Keratinocyte (primary cell): Measurements from ENCODE around the gene CRABP2. TPM values are rescaled to one million over a fixed set of nuclear protein-coding genes. Genes with fewer than 3 reads are reported as not detected.
A peak's percentile ranks its signal among the peaks of the same experiment; 100 is the strongest.

ENCODE experiments used
- DNase-seq: peaks from one replicate; pipeline ENCODE4 v3.0.0-alpha.2; 2011; ENCODE audit warnings: low read depth, missing footprints, low spot score
- FAIRE-seq: peaks from 2 replicates; lab custom pipeline; 2011; peaks lifted over from hg19 to GRCh38; lab: Jason Lieb, UNC
- H2AFZ ChIP-seq: 2 replicates; pipeline ENCODE4 v1.6.0; 2012; ENCODE audit warnings: low read length, control low read depth, inconsistent platforms; ENCODE audit not compliant: control insufficient read depth
- H3K27ac ChIP-seq: 2 replicates; pipeline ENCODE4 v1.5.1; 2011; ENCODE audit warnings: low read length; ENCODE audit not compliant: control insufficient read depth, insufficient read depth
- H3K27me3 ChIP-seq: 3 replicates; pipeline ENCODE4 v1.6.0; 2011; ENCODE audit warnings: low read length; ENCODE audit not compliant: control insufficient read depth, insufficient read depth; ENCODE audit errors: extremely low read depth
- H3K36me3 ChIP-seq, 2 experiments: 2 replicates in 1 of 2; 3 replicates in 1 of 2; pipeline ENCODE4 v1.5.1; 2011; ENCODE audit warnings: low read length in 2 of 2, mild to moderate bottlenecking in 1 of 2; ENCODE audit not compliant: control insufficient read depth in 2 of 2, insufficient read depth in 2 of 2; ENCODE audit errors: extremely low read depth in 1 of 2
- H3K4me1 ChIP-seq: 3 replicates; pipeline ENCODE4 v1.5.1; 2011; ENCODE audit warnings: low read length; ENCODE audit not compliant: control insufficient read depth, insufficient read depth; ENCODE audit errors: extremely low read depth
- H3K4me2 ChIP-seq: 3 replicates; pipeline ENCODE4 v1.6.0; 2011; ENCODE audit warnings: low read depth, low read length; ENCODE audit not compliant: control insufficient read depth, insufficient read depth; ENCODE audit errors: extremely low read depth
- H3K4me3 ChIP-seq, 3 experiments: fragments of 200-600 bp in 1 of 3; sonication (generic) in 1 of 3; 2 replicates in 2 of 3; 3 replicates in 1 of 3; pipeline ENCODE4 v1.5.1; 2011 to 2016; ENCODE audit warnings: low read length in 3 of 3, mild to moderate bottlenecking in 3 of 3, control low read depth in 2 of 3, inconsistent platforms in 1 of 3, low read depth in 1 of 3, mixed read lengths in 1 of 3, mixed run types in 1 of 3, moderate library complexity in 1 of 3; ENCODE audit not compliant: control insufficient read depth in 2 of 3, insufficient read depth in 2 of 3; ENCODE audit errors: extremely low read depth in 1 of 3
- H3K79me2 ChIP-seq: 2 replicates; pipeline ENCODE4 v1.6.0; 2012; ENCODE audit warnings: low read length; ENCODE audit not compliant: control insufficient read depth, insufficient read depth
- H3K9ac ChIP-seq: 3 replicates; pipeline ENCODE4 v1.6.0; 2011; ENCODE audit warnings: low read length; ENCODE audit not compliant: control insufficient read depth, insufficient read depth; ENCODE audit errors: extremely low read depth
- H3K9me1 ChIP-seq: 3 replicates; pipeline ENCODE4 v1.6.0; 2011; ENCODE audit warnings: low read length; ENCODE audit not compliant: control insufficient read depth, insufficient read depth; ENCODE audit errors: extremely low read depth
- H3K9me3 ChIP-seq: 2 replicates; pipeline ENCODE4 v1.5.1; 2012; ENCODE audit warnings: low read depth, low read length; ENCODE audit not compliant: control insufficient read depth
- H4K20me1 ChIP-seq: 3 replicates; pipeline ENCODE4 v1.6.0; 2011; ENCODE audit warnings: low read length; ENCODE audit not compliant: control insufficient read depth, insufficient read depth; ENCODE audit errors: extremely low read depth
- CTCF ChIP-seq, 3 experiments: IDR thresholded peaks in 1 of 3; conservative IDR thresholded peaks in 1 of 3; optimal IDR thresholded peaks in 1 of 3; 2 replicates in 2 of 3; 3 replicates in 1 of 3; pipeline versions ENCODE3 to v1.5.1; 2011; ENCODE audit warnings: low read length in 3 of 3, mild to moderate bottlenecking in 3 of 3, moderate library complexity in 2 of 3, control low read depth in 1 of 3, inconsistent platforms in 1 of 3; ENCODE audit not compliant: insufficient read depth in 2 of 3; ENCODE audit errors: extremely low read depth in 1 of 3
- EZH2 ChIP-seq: IDR thresholded peaks from one replicate; pipeline ENCODE4 v1.6.1; 2012; ENCODE audit warnings: inconsistent platforms, mild to moderate bottlenecking, low read length, moderate library complexity
- dilution Hi-C: fragments of 300-500 bp; cut with MboI; formaldehyde crosslinking; loops from one replicate; pipeline ENCODE4 v1.7.0; 2020; ENCODE audit warnings: low sequenced_read_pairs; ENCODE audit not compliant: extremely low pct_ligation_motif_present
- polyA plus RNA-seq, 5 experiments: library from polyadenylated mRNA; depleted of rRNA in 3 of 5; stranded (reverse) in 3 of 5; stranded (forward) in 1 of 5; unstranded in 1 of 5; fragments of >200 nt; gene quantifications; 1 replicate in 1 of 5; 2 replicates in 3 of 5; 3 replicates in 1 of 5; pipeline versions ENCODE4 v1.2.1 to v1.2.3, GENCODE V29; 2011 to 2012; ENCODE audit warnings: missing spikeins in 2 of 5, low read depth in 1 of 5, low replicate concordance in 1 of 5

CRABP2 gene
- polyA plus RNA-seq, 1 donor (not counting 4 experiments of a cell fraction or from before 2014, with no cell fraction given), result 8.4 TPM

GRCh38 chr1:156728599-156729462 lies 23.4 kb upstream of the CRABP2 start, which contains the start of gene ISG20L2:
ISG20L2 (minus strand) TSS chr1:156728766; CDS start chr1:156727652, 1,114 bp downstream.
- peak; percentile 73 for FAIRE-seq

GRCh38 chr1:156727926-156728598 lies 22.7 kb upstream of the CRABP2 start, which contains the start of gene METTL25B:
METTL25B (plus strand) TSS chr1:156728469; CDS start chr1:156729105, 636 bp downstream.
- Histone ChIP-seq H3K9ac (peak within 1 kb of the TSS; percentile 96), H3K4me2 (peak within 1 kb of the TSS; percentile 96), H2AFZ (peak within 1 kb of the TSS; percentile 91), H3K9me3 (no peaks in the 10 kb centered on the region), H4K20me1 (peaks cover 14% of the 10 kb centered on the region), H3K4me3 (peak within 1 kb of the TSS; percentile 68 to 91 (median 75)), H3K36me3 (peaks cover 19 to 20% of the 10 kb centered on the region in 2 experiments), H3K27me3 (no peaks in the 10 kb centered on the region), H3K79me2 (peaks cover 64% of the 10 kb centered on the region), H3K27ac (peak within 1 kb of the TSS; percentile 89), H3K9me1 (no peaks in the 10 kb centered on the region), H3K4me1 (peaks cover 50% of the 10 kb centered on the region)
- FAIRE-seq (no peak), DNase-seq (no peak)
- dilution Hi-C loops, result no loop called here
- TF ChIP-seq CTCF (optimal IDR thresholded peaks at IDR 0.05 in 1 of 3, IDR thresholded peaks at IDR 0.05 in 1 of 3, conservative IDR thresholded peaks at IDR 0.05 in 1 of 3; ENCODE audit: extremely low read depth in 1 of 3, insufficient read depth in 2 of 3, low read length in 3 of 3) (no peak), EZH2 (no peak)

More at GRCh38 chr1:156728599-156729462, 23.4 kb upstream of the CRABP2 start, which contains the start of gene ISG20L2:
- Histone ChIP-seq H3K4me2 (peak within 1 kb of the TSS; percentile 96), H3K9me3 (no peaks in the 10 kb centered on the region), H3K9me1 (no peaks in the 10 kb centered on the region), H3K9ac (peak within 1 kb of the TSS; percentile 96), H3K4me1 (peaks cover 50% of the 10 kb centered on the region), H4K20me1 (peaks cover 14% of the 10 kb centered on the region), H2AFZ (peak within 1 kb of the TSS; percentile 91), H3K27me3 (no peaks in the 10 kb centered on the region), H3K36me3 (peaks cover 11 to 13% of the 10 kb centered on the region in 2 experiments), H3K27ac (peak within 1 kb of the TSS; percentile 89), H3K79me2 (peaks cover 56% of the 10 kb centered on the region), H3K4me3 (peak within 1 kb of the TSS; percentile 68 to 91 (median 75))
- peak; percentile 90 for DNase-seq
- TF ChIP-seq EZH2 (no peak), CTCF (optimal IDR thresholded peaks at IDR 0.05 in 1 of 3, IDR thresholded peaks at IDR 0.05 in 1 of 3, conservative IDR thresholded peaks at IDR 0.05 in 1 of 3; ENCODE audit: extremely low read depth in 1 of 3, insufficient read depth in 2 of 3, low read length in 3 of 3) (no peak)
- dilution Hi-C loops, result no loop called here
